ENCODE measurements around the gene SYCE1. TPM values are rescaled to one million over a fixed set of nuclear protein-coding genes. Genes with fewer than 3 reads are reported as not detected.

SYCE1 gene
- 0.15 and 1.00 TPM in 2 replicates for total RNA-seq

GRCh38 chr10:133565441-133566294, at the start of gene SYCE1:
SYCE1 (minus strand) TSS chr10:133565583; CDS start chr10:133565529, 54 bp downstream.

GRCh38 chr10:133526957-133527588, 38.3 kb downstream of the SYCE1 start, which contains the start of gene CYP2E1:
CYP2E1 (plus strand) TSS chr10:133527363; CDS start chr10:133527396, 33 bp downstream.

Other genes with a start within 250 kb of the SYCE1 start
- gene CALY, start 228.7 kb downstream of the SYCE1 start, total RNA-seq: not detected in 2 replicates
- gene PRAP1, start 218.2 kb downstream of the SYCE1 start, total RNA-seq: not detected in 2 replicates
- 15.0 and 25.6 TPM in 2 replicates for gene FUOM, start 207.6 kb downstream of the SYCE1 start, total RNA-seq
- gene ECHS1, start 192.2 kb downstream of the SYCE1 start, total RNA-seq: 138 and 146 TPM in 2 replicates
- 3.3 and 4.5 TPM in 2 replicates for gene PAOX, start 186.3 kb downstream of the SYCE1 start, total RNA-seq
- gene MTG1, start 171.4 kb downstream of the SYCE1 start, total RNA-seq: 33.1 and 38.0 TPM in 2 replicates
- gene SPRN, start 141.0 kb downstream of the SYCE1 start, total RNA-seq: 0.05 TPM in 1 of 2 replicates, not detected in the other
- gene SCART1, start 111.6 kb downstream of the SYCE1 start, total RNA-seq: under 0.01 and 0.25 TPM in 2 replicates
- under 0.01 and 0.10 TPM in 2 replicates for gene CYP2E1, start 38.2 kb downstream of the SYCE1 start, total RNA-seq
- not detected in 2 replicates for gene FRG2B, start 61.2 kb upstream of the SYCE1 start, total RNA-seq

All from mammary microvascular endothelial cell (primary cell).